Peyer's patch (tissue), 4 donors: ENCODE results near the gene DESI2.

Experiments
- POLR2A ChIP-seq, 2 donors: fragments of 450-650 bp; IDR thresholded peaks; one replicate each; pipeline ENCODE4 v1.5.1; 2017; ENCODE audit warnings: antibody characterized with exemption in 2 of 2, mild to moderate bottlenecking in 2 of 2, moderate library complexity in 2 of 2
- TF ChIP-seq, protein P1 (sequence below), 6 experiments: fragments of 450-650 bp in 4 of 6; fragments of 200-600 bp in 2 of 6; sonication (generic) in 1 of 6; IDR thresholded peaks; one replicate each; pipeline ENCODE4 v1.5.1; 2017 to 2019; ENCODE audit warnings: antibody characterized with exemption in 6 of 6, mild to moderate bottlenecking in 3 of 6, moderate library complexity in 1 of 6

DNA sequence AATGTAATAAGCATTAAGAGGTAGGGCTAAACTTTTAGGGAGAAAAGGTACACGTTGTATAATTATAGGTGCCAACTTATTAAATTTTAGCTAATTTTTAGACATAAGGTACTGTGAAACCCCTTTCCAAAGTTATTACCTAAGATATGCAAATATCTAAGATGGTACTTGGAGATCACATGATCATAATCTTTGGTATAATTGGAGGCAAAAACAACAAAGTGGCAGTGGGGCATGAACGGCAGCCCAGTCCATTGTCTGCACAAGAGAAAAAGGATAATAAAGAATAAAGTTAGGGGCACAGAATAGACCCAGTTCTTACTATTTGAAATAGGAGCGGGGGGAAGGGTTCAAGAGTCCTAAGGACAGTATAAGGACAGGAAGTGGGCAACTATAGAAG, 51.2 kb downstream of the DESI2 start:
- TF ChIP-seq, protein P1, sequence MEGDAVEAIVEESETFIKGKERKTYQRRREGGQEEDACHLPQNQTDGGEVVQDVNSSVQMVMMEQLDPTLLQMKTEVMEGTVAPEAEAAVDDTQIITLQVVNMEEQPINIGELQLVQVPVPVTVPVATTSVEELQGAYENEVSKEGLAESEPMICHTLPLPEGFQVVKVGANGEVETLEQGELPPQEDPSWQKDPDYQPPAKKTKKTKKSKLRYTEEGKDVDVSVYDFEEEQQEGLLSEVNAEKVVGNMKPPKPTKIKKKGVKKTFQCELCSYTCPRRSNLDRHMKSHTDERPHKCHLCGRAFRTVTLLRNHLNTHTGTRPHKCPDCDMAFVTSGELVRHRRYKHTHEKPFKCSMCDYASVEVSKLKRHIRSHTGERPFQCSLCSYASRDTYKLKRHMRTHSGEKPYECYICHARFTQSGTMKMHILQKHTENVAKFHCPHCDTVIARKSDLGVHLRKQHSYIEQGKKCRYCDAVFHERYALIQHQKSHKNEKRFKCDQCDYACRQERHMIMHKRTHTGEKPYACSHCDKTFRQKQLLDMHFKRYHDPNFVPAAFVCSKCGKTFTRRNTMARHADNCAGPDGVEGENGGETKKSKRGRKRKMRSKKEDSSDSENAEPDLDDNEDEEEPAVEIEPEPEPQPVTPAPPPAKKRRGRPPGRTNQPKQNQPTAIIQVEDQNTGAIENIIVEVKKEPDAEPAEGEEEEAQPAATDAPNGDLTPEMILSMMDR (IDR thresholded peaks at IDR 0.05), result no peak
- no peak for TF ChIP-seq POLR2A (IDR thresholded peaks at IDR 0.05)
